ENCODE results near the gene TFE3.

The TFE3 gene

GRCh38 chrX:49037883-49038475, 5.2 kb downstream of the TFE3 start:
- Histone ChIP-seq H3K36me3 (peaks cover 46 to 55% (median 47%) of the 10 kb centered on the region in 3 donors), H3K9me3 (no peaks in the 10 kb centered on the region), H3K4me3 (no peak overlapping the region), H3K4me1 (peaks cover 0 to 30% (median 10%) of the 10 kb centered on the region in 4 donors), H3K27ac (no peak overlapping the region), H3K27me3 (no peaks in the 10 kb centered on the region)
- TF ChIP-seq CTCF (IDR thresholded peaks at IDR 0.05) = no peak
- no peak for DNase-seq
- intact Hi-C loops (cut with DNase I; ENCODE audit: low total_unique reads) = no loop called here

GRCh38 chrX:49030283-49030682, 12.9 kb downstream of the TFE3 start:
- H3K27ac ChIP-seq = no peak overlapping the region
- TF ChIP-seq CTCF (IDR thresholded peaks at IDR 0.05) = no peak
- intact Hi-C loops (cut with DNase I; ENCODE audit: low total_unique reads) = no loop called here

DNA sequence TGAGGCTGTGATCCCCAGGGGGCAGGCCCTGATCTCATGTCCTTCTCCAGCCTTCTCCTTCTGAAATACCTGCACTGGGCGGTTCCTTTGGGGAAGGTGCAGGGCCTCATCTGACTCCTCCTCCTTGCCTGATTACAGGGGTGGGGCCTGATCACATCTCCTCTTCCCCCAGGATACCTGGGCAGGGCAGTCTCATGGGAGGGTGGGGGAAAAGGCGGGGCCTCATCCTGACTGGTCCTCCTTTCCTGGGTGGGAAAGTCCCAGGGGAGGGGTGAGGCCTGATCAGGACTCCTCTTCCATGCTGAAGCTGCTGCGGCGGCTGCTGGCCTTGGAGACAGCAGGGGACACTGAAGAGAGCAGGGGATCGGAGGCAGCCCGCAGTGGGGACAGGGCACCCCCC, 13.3 kb downstream of the TFE3 start:
- no peak overlapping the region for H3K27ac ChIP-seq
- TF ChIP-seq CTCF (IDR thresholded peaks at IDR 0.05) = no peak

More at GRCh38 chrX:49030283-49030682, 12.9 kb downstream of the TFE3 start:
- H3K9me3 ChIP-seq = no peaks in the 10 kb centered on the region
- no peak overlapping the region for H3K4me3 ChIP-seq
- peaks cover 0 to 3% (median 0%) of the 10 kb centered on the region in 4 donors for H3K4me1 ChIP-seq
- peaks cover 16 to 53% (median 50%) of the 10 kb centered on the region in 3 donors for H3K36me3 ChIP-seq
- no peaks in the 10 kb centered on the region for H3K27me3 ChIP-seq
- DNase-seq = no peak

DNA sequence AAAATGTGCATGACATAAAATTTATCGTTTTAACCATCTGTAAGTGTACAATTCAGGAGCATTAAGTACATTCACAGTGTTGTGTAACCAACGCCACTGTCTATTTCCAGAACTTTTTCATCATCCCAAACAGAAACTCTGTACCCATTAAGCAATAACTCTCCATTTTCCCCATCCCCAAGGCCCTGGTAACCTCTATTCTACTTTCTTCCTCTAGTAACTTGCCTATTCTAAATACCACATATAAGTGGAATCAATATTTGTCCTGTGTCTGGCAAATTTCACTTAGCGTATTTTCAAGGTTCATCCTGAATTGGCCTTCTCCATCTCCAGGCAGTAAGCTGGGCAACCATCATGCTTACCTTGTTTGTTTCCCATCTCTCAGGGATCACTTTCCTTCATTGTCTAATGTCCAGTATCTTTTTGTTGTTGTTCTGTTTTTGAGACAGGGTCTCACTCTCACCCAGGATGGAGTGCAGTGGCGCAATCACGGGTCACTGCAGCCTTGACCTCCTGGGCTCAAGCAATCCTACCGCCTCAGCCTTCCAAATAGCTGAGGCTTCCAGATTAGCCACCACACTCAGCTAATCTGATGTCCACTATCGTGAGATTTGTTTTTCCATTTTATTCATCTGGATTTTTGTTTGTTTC, 23.4 kb downstream of the TFE3 start:
- intact Hi-C loops (cut with DNase I; ENCODE audit: low total_unique reads) = no loop called here
- Histone ChIP-seq H3K9me3 (no peaks in the 10 kb centered on the region), H3K27me3 (no peaks in the 10 kb centered on the region), H3K4me1 (no peaks in the 10 kb centered on the region), H3K27ac (no peak overlapping the region), H3K4me3 (no peak overlapping the region), H3K36me3 (no peaks in the 10 kb centered on the region)
- DNase-seq = no peak
- TF ChIP-seq CTCF (IDR thresholded peaks at IDR 0.05) = no peak

More for the DNA sequence above, 13.3 kb downstream of the TFE3 start:
- no peaks in the 10 kb centered on the region for H3K9me3 ChIP-seq
- H3K4me3 ChIP-seq = no peak overlapping the region
- H3K36me3 ChIP-seq = peaks cover 16 to 53% (median 50%) of the 10 kb centered on the region in 3 donors
- H3K27me3 ChIP-seq = no peaks in the 10 kb centered on the region
- intact Hi-C loops (cut with DNase I; ENCODE audit: low total_unique reads) = no loop called here
- DNase-seq = no peak
- peaks cover 0 to 3% (median 0%) of the 10 kb centered on the region in 4 donors for H3K4me1 ChIP-seq

GRCh38 chrX:49019050-49019449, 24.1 kb downstream of the TFE3 start:
- Histone ChIP-seq H3K27ac (no peak overlapping the region), H3K4me1 (no peaks in the 10 kb centered on the region), H3K36me3 (no peaks in the 10 kb centered on the region), H3K9me3 (no peaks in the 10 kb centered on the region), H3K27me3 (no peaks in the 10 kb centered on the region), H3K4me3 (no peak overlapping the region)
- no peak for TF ChIP-seq CTCF (IDR thresholded peaks at IDR 0.05)
- intact Hi-C loops (cut with DNase I; ENCODE audit: low total_unique reads) = no loop called here
- DNase-seq = no peak

Measured in tibial artery (tissue), 4 donors.